CD4-positive, alpha-beta T cell treated with Interleukin-4 for 4 hours (primary cell): ENCODE measurements around the gene CHD2.
"Not testable (repeated sequence)": the region's sequence is repeated elsewhere in the genome, so short reads cannot be mapped to it uniquely, and the experiment has no call there.

Experiments
- DNase-seq: peaks from one replicate; pipeline ENCODE4 v3.0.0-alpha.2; 2020

Gene CHD2

GRCh38 chr15:92906563-92907081, 6.5 kb downstream of the CHD2 start:
- DNase-seq, result peak; percentile 92

GRCh38 chr15:92907229-92907628, 7.1 kb downstream of the CHD2 start:
- no peak for DNase-seq

- peak; percentile 75 for DNase-seq
Measured at GRCh38 chr15:92907896-92908712, 8.0 kb downstream of the CHD2 start.

- DNase-seq, result no peak
Measured at GRCh38 chr15:92908713-92909057, 8.6 kb downstream of the CHD2 start.

GRCh38 chr15:92909136-92909781, 9.1 kb downstream of the CHD2 start:
- no peak for DNase-seq

GRCh38 chr15:92910451-92910850, 10.3 kb downstream of the CHD2 start:
- no peak for DNase-seq

- DNase-seq, result no peak
Measured at GRCh38 chr15:92914103-92914499, 14.0 kb downstream of the CHD2 start.

- DNase-seq, result peak; percentile 79
Measured at GRCh38 chr15:92914768-92915221, 14.7 kb downstream of the CHD2 start.

- peak; percentile 20 for DNase-seq
Measured at GRCh38 chr15:92915766-92916435, 15.8 kb downstream of the CHD2 start.

GRCh38 chr15:92917598-92918407, 17.7 kb downstream of the CHD2 start:
- peak; percentile 91 for DNase-seq

GRCh38 chr15:92918881-92919280, 18.8 kb downstream of the CHD2 start:
- not testable (repeated sequence) for DNase-seq

- no peak for DNase-seq
Measured at GRCh38 chr15:92920595-92921161, 20.6 kb downstream of the CHD2 start.

GRCh38 chr15:92921215-92922131, 21.3 kb downstream of the CHD2 start:
- peak; percentile 78 for DNase-seq

GRCh38 chr15:92922418-92923002, 22.4 kb downstream of the CHD2 start:
- no peak for DNase-seq

- no peak for DNase-seq
Measured at GRCh38 chr15:92924216-92924615, 24.1 kb downstream of the CHD2 start.

- no peak for DNase-seq
Measured at GRCh38 chr15:92925454-92925853, 25.3 kb downstream of the CHD2 start.

- no peak for DNase-seq
Measured at GRCh38 chr15:92928225-92928750, 28.2 kb downstream of the CHD2 start.

GRCh38 chr15:92929002-92929401, 28.9 kb downstream of the CHD2 start:
- no peak for DNase-seq

- no peak for DNase-seq
Measured at GRCh38 chr15:92930054-92930621, 30.0 kb downstream of the CHD2 start.

GRCh38 chr15:92930776-92931175, 30.7 kb downstream of the CHD2 start:
- DNase-seq, result no peak
